Thymus (tissue), 11 donors: ENCODE results near the gene STK39. TPM values are rescaled to one million over a fixed set of nuclear protein-coding genes. Genes with fewer than 3 reads are reported as not detected.
"Not testable (repeated sequence)": the region's sequence is repeated elsewhere in the genome, so short reads cannot be mapped to it uniquely, and the experiment has no call there.

ENCODE experiments used
- DNase-seq, 9 donors: peaks; one replicate each; pipeline ENCODE4 v3.0.0-alpha.2; 2013; ENCODE audit warnings: low spot score in 9 of 9, low read depth in 6 of 9, missing footprints in 1 of 9
- H3K27ac ChIP-seq, 2 donors: one replicate each; pipeline ENCODE4 v1.5.1; 2013; ENCODE audit warnings: control low read depth in 1 of 2, low read depth in 1 of 2, low read length in 1 of 2, mild to moderate bottlenecking in 1 of 2, moderate library complexity in 1 of 2
- H3K27me3 ChIP-seq, 2 donors: one replicate each; pipeline ENCODE4 v1.5.1; 2013; ENCODE audit warnings: low read length in 1 of 2; ENCODE audit not compliant: control insufficient read depth in 2 of 2, insufficient read depth in 1 of 2
- H3K36me3 ChIP-seq, 2 donors: one replicate each; pipeline ENCODE4 v1.5.1; 2013; ENCODE audit warnings: low read length in 1 of 2, mild to moderate bottlenecking in 1 of 2, moderate library complexity in 1 of 2; ENCODE audit not compliant: control insufficient read depth in 2 of 2, insufficient read depth in 2 of 2
- H3K4me1 ChIP-seq, 2 donors: one replicate each; pipeline ENCODE4 v1.5.1; 2013; ENCODE audit warnings: low read length in 2 of 2; ENCODE audit not compliant: control insufficient read depth in 2 of 2, insufficient read depth in 2 of 2
- H3K4me3 ChIP-seq, 2 donors: one replicate each; pipeline ENCODE4 v1.5.1; 2013; ENCODE audit warnings: low read length in 2 of 2, control low read depth in 1 of 2, mild to moderate bottlenecking in 1 of 2
- H3K9me3 ChIP-seq, 2 donors: one replicate each; pipeline ENCODE4 v1.5.1; 2013; ENCODE audit warnings: low read length in 1 of 2, mild to moderate bottlenecking in 1 of 2; ENCODE audit not compliant: control insufficient read depth in 2 of 2, insufficient read depth in 1 of 2
- WGBS: extraction: QIAGEN DNeasy Blood & Tissue Kit; methylation state at CpG from one replicate; pipeline ENCODE4 v1.1.7; 2013; 5-methylcytosine and 5-hydroxymethylcytosine counted together
- polyA plus RNA-seq: library from polyadenylated mRNA; stranded (reverse); fragments of 200-250 nt; gene quantifications from one replicate; pipeline ENCODE4 v1.2.3, GENCODE V29; 2013
- total RNA-seq: library from RNA; stranded (reverse); fragments of 120-200 nt; gene quantifications from one replicate; pipeline ENCODE4 v1.2.4, GENCODE V29; 2013
- donor health status: healthy.

The STK39 gene
- total and polyA plus RNA-seq, 2 donors: 30.7 to 34.1 TPM

DNA sequence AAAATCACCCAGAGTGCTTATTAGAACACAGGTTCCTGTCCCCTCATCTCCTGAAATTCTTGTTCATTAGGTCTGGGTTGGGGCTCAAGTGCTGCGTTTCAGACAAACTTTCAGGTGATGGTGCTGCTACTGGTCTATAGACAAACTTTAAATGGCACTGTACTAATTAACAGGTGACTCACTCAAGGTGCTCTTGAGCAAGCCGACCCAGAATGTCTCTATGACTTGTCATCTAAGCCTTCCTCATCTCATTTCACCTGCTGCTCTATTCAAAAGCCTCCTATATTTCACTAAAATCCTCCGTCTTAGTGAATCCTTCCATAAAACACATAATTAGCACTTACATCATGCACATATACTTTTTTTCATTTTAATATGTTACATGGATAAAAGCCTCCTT is 29.9 kb upstream of the STK39 start:
- 98% methylated on average over 3 of the region's 3 CpGs for WGBS
- H3K27me3 ChIP-seq: no peaks in the 10 kb centered on the region
- H3K36me3 ChIP-seq: no peaks in the 10 kb centered on the region
- no peaks in the 10 kb centered on the region for H3K4me1 ChIP-seq
- no peaks in the 10 kb centered on the region for H3K9me3 ChIP-seq
- no peak overlapping the region for H3K4me3 ChIP-seq
- DNase-seq: no peak
- H3K27ac ChIP-seq: no peak overlapping the region

DNA sequence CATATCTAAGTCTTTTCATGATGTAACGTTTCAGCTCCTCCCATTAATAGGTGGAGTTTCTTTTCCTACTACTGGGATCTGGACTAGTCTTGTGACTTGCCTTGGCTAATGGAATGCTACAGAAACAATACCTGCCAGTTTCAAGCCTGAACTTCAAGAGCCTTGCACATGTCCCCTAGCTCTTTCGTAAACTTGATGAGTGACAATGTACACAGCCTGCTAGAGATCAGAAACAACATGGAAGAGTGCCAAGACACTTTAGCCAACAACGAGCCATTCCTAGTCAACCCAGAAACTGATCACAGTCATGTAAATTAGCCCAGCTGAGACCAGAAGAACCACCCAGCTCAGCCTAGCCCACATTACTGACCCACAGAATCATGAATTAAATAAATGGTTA is 24.8 kb upstream of the STK39 start:
- 96% methylated on average over 3 of the region's 3 CpGs for WGBS
- H3K27ac ChIP-seq: no peak overlapping the region
- no peaks in the 10 kb centered on the region for H3K27me3 ChIP-seq
- no peak overlapping the region for H3K4me3 ChIP-seq
- no peaks in the 10 kb centered on the region for H3K9me3 ChIP-seq
- no peaks in the 10 kb centered on the region for H3K4me1 ChIP-seq
- no peaks in the 10 kb centered on the region for H3K36me3 ChIP-seq
- DNase-seq: no peak

DNA sequence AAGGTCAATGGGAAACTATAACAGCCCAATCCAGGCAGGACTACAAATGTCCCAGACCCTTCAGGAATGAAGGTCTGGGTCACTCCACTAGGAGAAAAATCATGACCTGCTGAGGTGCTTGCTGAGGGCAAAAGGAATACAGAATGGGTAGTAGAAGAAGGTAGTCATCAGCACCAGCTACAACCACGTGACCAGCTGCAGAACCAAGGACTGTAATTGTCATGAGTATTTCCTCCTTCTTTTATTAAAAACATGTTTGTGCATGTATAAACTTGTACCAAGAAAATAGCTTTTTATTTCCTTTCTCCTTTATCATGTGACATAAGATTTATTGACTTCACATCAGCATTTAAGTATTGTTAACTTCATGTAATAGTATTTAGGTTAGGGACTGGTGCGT is 15.5 kb upstream of the STK39 start:
- H3K27ac ChIP-seq, H3K27me3 ChIP-seq, H3K4me3 ChIP-seq, DNase-seq, H3K9me3 ChIP-seq, H3K4me1 ChIP-seq, H3K36me3 ChIP-seq: not testable (repeated sequence)
- WGBS: 97% methylated on average over 2 of the region's 2 CpGs

DNA sequence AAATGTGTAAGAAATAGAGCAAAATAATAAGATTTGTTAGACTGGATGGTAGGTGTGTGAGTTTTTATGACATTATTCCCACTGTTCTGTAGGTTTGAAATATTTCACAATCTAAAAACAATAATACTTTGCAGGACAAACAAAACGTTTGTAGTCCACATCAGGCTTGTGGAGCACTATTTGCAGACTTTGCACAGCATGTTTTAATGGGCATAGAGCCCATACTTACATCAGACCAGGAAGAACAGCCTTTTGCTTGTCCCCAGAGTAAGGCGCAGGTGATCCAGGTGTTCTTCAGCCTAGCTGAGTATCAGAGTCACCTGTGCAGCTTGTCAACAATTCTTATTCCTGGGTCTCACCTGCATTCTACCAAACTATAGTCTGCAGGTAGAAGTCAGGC is 9.1 kb upstream of the STK39 start:
- DNase-seq: no peak
- Histone ChIP-seq H3K36me3 (no peaks in the 10 kb centered on the region), H3K4me1 (no peaks in the 10 kb centered on the region), H3K9me3 (peaks cover 0 to 8% of the 10 kb centered on the region in 2 donors), H3K4me3 (no peak overlapping the region), H3K27ac (no peak overlapping the region), H3K27me3 (no peaks in the 10 kb centered on the region)
- WGBS: 92% methylated on average over 2 of the region's 2 CpGs

DNA sequence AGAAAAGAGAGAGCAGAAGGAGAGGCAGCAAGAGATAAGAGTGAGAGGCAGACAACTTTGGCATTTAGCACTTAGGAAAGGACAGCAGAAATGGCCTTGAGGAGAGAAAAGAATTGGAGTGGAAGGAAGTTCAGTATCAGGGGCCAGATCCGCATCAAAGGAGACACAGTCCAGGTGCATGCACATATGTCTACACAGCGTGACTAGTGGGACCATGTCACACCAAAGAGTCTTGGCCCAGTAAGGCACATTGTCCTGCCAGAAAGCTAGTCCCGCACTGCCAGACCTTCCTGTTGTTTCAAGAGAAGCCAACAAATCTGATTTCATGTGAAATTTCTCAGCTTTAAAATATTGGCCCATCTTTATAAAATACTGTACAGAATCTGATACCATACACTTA is 8.5 kb upstream of the STK39 start:
- DNase-seq: no peak
- Histone ChIP-seq H3K4me1 (no peaks in the 10 kb centered on the region), H3K27me3 (no peaks in the 10 kb centered on the region), H3K4me3 (no peak overlapping the region), H3K9me3 (peaks cover 0 to 8% of the 10 kb centered on the region in 2 donors), H3K36me3 (no peaks in the 10 kb centered on the region), H3K27ac (no peak overlapping the region)
- WGBS: 92% methylated on average over 3 of the region's 3 CpGs

DNA sequence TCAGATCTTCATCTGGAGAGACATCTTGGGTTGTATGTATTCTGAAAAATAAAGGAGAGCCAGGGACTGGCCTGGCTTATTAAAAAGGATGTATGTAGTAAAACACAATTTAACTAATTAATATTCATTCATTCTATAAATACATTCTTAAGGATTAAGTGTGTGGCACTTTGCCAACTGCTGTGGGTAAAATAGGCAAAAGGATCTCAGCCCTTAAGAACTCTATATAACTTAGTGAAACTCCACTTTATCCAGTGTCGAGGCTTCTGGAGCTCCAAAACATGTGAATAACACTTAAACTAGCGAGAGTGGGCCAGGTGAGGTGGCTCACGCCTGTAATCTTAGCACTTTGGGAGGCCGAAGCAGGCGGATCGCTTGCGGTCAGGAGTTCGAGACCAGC is 7.7 kb upstream of the STK39 start:
- Histone ChIP-seq H3K27ac (no peak overlapping the region), H3K36me3 (no peaks in the 10 kb centered on the region), H3K4me3 (no peak overlapping the region), H3K27me3 (no peaks in the 10 kb centered on the region), H3K9me3 (peaks cover 0 to 8% of the 10 kb centered on the region in 2 donors), H3K4me1 (no peaks in the 10 kb centered on the region)
- no peak for DNase-seq
- over 99% methylated on average over 8 of the region's 8 CpGs for WGBS

DNA sequence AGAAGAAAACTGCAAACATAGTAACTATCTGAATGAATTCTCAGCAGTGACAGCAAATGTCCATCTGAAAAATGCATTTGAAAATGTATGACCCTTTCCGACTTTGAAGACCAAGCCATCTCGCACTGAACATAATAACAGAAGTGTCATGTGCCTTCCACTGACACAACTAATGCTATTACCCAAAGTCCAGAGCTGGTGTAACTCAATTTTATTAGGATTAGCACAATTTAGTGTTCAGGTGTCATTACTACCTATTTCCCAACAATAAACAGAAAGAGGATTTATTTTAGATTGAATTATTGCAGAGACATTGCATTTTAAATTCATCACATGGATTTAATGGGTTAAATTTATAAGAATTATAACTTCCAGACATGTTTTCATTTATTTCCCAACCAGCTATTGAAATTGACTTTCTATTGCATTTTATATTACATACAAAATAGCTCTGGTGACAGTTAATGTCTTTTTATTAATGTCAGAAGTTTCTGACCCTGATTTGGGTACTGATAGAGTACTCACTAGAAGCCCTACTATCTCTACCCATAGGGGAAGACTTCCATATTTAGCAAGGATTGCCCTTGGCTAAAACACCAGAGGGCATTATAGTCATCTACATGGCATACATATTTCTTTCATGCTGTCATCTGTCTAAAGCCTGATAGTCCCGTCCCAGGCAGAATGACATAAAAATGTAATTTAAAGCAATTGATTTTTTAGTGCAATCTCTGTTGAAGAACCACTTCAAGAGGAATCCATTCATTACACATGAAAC is 7.0 kb upstream of the STK39 start:
- WGBS: 93% methylated on average over 3 of the region's 3 CpGs
- no peak overlapping the region for H3K27ac ChIP-seq
- H3K27me3 ChIP-seq: no peaks in the 10 kb centered on the region
- no peak overlapping the region for H3K4me3 ChIP-seq
- H3K9me3 ChIP-seq: peaks cover 0 to 2% of the 10 kb centered on the region in 2 donors
- H3K36me3 ChIP-seq: no peaks in the 10 kb centered on the region
- no peaks in the 10 kb centered on the region for H3K4me1 ChIP-seq
- no peak for DNase-seq

DNA sequence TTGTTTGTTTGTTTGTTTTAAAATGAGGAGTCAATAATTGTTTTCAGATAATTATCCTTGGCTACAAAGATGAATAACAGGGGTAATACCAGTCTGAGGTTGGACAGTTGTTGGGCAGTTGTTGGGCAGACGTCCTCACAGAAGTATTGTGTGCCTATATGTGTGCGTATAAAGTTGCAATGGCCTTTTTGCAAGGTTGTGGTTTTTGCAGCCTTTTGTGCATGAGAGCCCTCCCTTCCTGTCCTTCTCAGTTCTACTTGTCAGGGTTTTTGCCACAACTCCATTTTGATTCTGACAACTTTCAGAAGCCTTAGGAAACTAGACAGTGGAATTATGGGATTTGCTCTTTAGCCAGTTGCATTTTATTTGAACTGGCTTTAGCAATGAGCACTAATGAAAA is 6.0 kb upstream of the STK39 start:
- DNase-seq: no peak
- no peaks in the 10 kb centered on the region for H3K27me3 ChIP-seq
- WGBS: 95% methylated on average over 2 of the region's 2 CpGs

DNA sequence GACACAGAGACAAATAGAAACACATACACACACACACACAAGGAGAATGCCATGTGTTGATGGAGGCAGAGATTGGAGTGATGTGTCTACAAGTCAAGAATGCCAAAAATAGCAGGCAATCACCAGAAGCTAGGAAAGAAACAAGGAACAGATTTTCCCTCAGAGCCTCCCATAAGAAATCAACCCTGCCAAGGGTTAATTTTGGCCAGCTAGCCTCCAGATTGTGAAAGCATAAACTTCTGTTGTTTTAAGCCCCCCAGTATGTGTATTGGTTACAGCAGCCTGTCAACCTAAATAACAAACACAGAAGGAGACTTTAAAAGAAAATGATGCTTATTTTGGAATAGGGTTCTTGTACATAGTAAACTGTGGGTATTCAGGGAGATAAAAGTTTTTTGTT is 5.6 kb upstream of the STK39 start:
- H3K4me1 ChIP-seq: peaks cover 2% of the 10 kb centered on the region in 2 donors
- H3K4me3 ChIP-seq: no peak overlapping the region
- H3K36me3 ChIP-seq: no peaks in the 10 kb centered on the region
- H3K9me3 ChIP-seq: no peaks in the 10 kb centered on the region
- no peak overlapping the region for H3K27ac ChIP-seq
- DNase-seq: no peak
- H3K27me3 ChIP-seq: peaks cover 0 to 3% of the 10 kb centered on the region in 2 donors

More for the DNA sequence above, 6.0 kb upstream of the STK39 start:
- Histone ChIP-seq H3K4me3 (no peak overlapping the region), H3K27ac (no peak overlapping the region), H3K9me3 (no peaks in the 10 kb centered on the region), H3K4me1 (no peaks in the 10 kb centered on the region), H3K36me3 (no peaks in the 10 kb centered on the region)
